Fibroblast of skin of left biceps (primary cell): ENCODE data around the gene ANO3.
A peak's percentile ranks its signal among the peaks of the same experiment; 100 is the strongest.

Experiments used
- DNase-seq, 2 experiments: peaks; one replicate each; pipeline ENCODE4 v3.0.0-alpha.2; 2013; ENCODE audit warnings: low read depth in 2 of 2

Gene ANO3

GRCh38 chr11:26359055-26359454, 27.1 kb downstream of the ANO3 start:
- no peak for DNase-seq

GRCh38 chr11:26365284-26365683, 33.4 kb downstream of the ANO3 start:
- DNase-seq = no peak

- DNase-seq = no peak
Observed at GRCh38 chr11:26377619-26378018, 45.7 kb downstream of the ANO3 start.

GRCh38 chr11:26399336-26399735, 67.4 kb downstream of the ANO3 start:
- no peak for DNase-seq

GRCh38 chr11:26410706-26411366, 78.9 kb downstream of the ANO3 start:
- DNase-seq = no peak

GRCh38 chr11:26412955-26413354, 81.0 kb downstream of the ANO3 start:
- no peak for DNase-seq

GRCh38 chr11:26418386-26418912, 86.5 kb downstream of the ANO3 start:
- DNase-seq = peak in 1 of 2 experiments; percentile 7

GRCh38 chr11:26420331-26420730, 88.4 kb downstream of the ANO3 start:
- no peak for DNase-seq

GRCh38 chr11:26424255-26424654, 92.3 kb downstream of the ANO3 start:
- DNase-seq = no peak

GRCh38 chr11:26439854-26440253, 107.9 kb downstream of the ANO3 start:
- DNase-seq = no peak

- peak; percentile 32 to 33 for DNase-seq
Observed at GRCh38 chr11:26442131-26442530, 110.2 kb downstream of the ANO3 start.

- no peak for DNase-seq
Observed at GRCh38 chr11:26443617-26444016, 111.7 kb downstream of the ANO3 start.

GRCh38 chr11:26457636-26458035, 125.7 kb downstream of the ANO3 start:
- no peak for DNase-seq

- DNase-seq = no peak
Observed at GRCh38 chr11:26465274-26465673, 133.3 kb downstream of the ANO3 start.

- no peak for DNase-seq
Observed at GRCh38 chr11:26467506-26467905, 135.6 kb downstream of the ANO3 start.

- no peak for DNase-seq
Observed at GRCh38 chr11:26470992-26471391, 139.1 kb downstream of the ANO3 start.

GRCh38 chr11:26473216-26474194, 141.6 kb downstream of the ANO3 start:
- no peak for DNase-seq

GRCh38 chr11:26474401-26474800, 142.5 kb downstream of the ANO3 start:
- DNase-seq = no peak

GRCh38 chr11:26477396-26477795, 145.5 kb downstream of the ANO3 start:
- DNase-seq = no peak

- no peak for DNase-seq
Observed at GRCh38 chr11:26478710-26479109, 146.8 kb downstream of the ANO3 start.

GRCh38 chr11:26480041-26480440, 148.1 kb downstream of the ANO3 start:
- no peak for DNase-seq

GRCh38 chr11:26483108-26483507, 151.2 kb downstream of the ANO3 start:
- DNase-seq = peak in 1 of 2 experiments; percentile 11

GRCh38 chr11:26490546-26490945, 158.6 kb downstream of the ANO3 start:
- no peak for DNase-seq
